ENCODE results near the gene COL16A1. TPM values are rescaled to one million over a fixed set of nuclear protein-coding genes. Genes with fewer than 3 reads are reported as not detected.

Gene COL16A1
- total RNA-seq, 1 donor from 2014 or later, result 90.7 TPM

DNA sequence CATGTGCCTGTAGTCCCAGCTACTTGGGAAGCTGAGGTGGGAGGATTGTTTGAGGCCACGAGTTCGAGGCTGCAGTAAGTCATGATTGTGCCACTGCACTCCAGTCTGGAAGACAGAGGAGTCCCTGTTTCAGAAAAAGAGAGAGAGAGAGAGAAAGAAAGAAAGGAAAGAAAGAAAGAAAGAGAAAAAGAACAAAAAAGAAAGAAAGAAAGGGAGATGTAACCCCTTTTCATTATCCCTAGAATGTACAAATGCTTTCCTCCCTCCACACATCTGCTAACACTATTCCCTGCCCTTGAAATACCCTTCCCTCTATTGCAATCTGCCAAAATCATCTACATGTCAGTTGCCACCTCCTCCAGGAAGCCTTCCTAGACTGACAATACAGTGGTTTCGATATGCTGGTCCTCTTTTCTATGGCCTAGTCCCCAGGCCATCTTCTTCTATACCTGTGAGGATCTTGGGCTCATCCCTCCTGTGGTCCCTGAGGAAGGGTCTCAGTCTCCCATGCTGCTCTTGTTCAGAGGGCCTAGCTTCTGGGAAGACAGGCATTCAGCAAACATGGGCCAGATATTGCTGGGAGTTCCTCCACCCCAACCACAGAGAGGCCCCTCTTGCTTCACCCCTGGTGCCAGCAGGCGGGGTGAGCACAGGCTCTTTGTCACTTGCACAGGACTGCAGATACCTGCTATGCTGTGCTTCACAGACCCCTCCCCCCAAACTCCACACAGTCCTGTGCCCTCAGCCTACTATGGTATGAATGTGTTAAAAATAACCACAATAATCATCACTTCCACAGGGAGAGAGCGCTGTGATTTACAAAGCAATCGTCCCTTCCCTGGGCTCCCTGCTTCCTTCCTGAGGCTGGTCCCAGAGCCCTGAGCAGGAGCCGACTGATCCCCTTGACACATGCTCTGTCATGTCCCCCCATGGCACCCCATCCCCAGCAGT lies 46.2 kb upstream of the COL16A1 start:
- Mint-ChIP-seq H3K27me3 (ENCODE audit: unreplicated experiment) (no peaks in the 10 kb centered on the region), H3K36me3 (ENCODE audit: unreplicated experiment) (peaks cover 1% of the 10 kb centered on the region), H3K27ac (ENCODE audit: unreplicated experiment) (no peak overlapping the region), H3K4me1 (ENCODE audit: unreplicated experiment) (peaks cover 45% of the 10 kb centered on the region), H3K4me3 (ENCODE audit: unreplicated experiment) (no peak overlapping the region), H3K9me3 (ENCODE audit: unreplicated experiment) (no peaks in the 10 kb centered on the region)
- TF ChIP-seq CTCF (IDR thresholded peaks at IDR 0.05), result no peak
- no peak for DNase-seq (ENCODE audit: extremely low spot score, unreplicated experiment)

DNA sequence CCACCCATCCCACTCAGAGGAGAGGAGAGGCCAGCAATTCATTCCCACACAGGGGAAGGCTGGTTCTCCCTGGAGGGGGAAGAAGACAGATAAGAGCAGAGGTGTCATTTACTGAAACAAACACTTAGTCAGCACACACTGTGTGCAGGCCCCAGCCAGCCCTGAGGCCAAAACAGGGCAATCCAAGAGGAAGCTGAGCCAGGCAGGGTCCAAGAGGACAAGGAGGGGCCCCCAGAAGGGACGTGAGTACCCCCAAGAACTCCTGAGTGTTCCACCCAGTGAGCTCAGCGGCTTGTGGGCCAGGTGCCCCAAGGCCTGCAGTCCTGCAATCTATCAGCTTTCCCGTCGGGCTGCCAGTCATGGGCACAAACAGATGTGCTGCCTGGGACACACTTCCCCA lies 44.5 kb upstream of the COL16A1 start:
- H3K27me3 Mint-ChIP-seq (ENCODE audit: unreplicated experiment), result no peaks in the 10 kb centered on the region
- no peak for DNase-seq (ENCODE audit: extremely low spot score, unreplicated experiment)
- no peak for TF ChIP-seq CTCF (IDR thresholded peaks at IDR 0.05)
- no peak overlapping the region for H3K27ac Mint-ChIP-seq (ENCODE audit: unreplicated experiment)
- H3K4me1 Mint-ChIP-seq (ENCODE audit: unreplicated experiment), result peaks cover 28% of the 10 kb centered on the region
- peaks cover 1% of the 10 kb centered on the region for H3K36me3 Mint-ChIP-seq (ENCODE audit: unreplicated experiment)
- no peaks in the 10 kb centered on the region for H3K9me3 Mint-ChIP-seq (ENCODE audit: unreplicated experiment)
- no peak overlapping the region for H3K4me3 Mint-ChIP-seq (ENCODE audit: unreplicated experiment)

- Mint-ChIP-seq H3K4me1 (ENCODE audit: unreplicated experiment) (peaks cover 21% of the 10 kb centered on the region), H3K9me3 (ENCODE audit: unreplicated experiment) (no peaks in the 10 kb centered on the region), H3K27me3 (ENCODE audit: unreplicated experiment) (no peaks in the 10 kb centered on the region), H3K27ac (ENCODE audit: unreplicated experiment) (no peak overlapping the region), H3K36me3 (ENCODE audit: unreplicated experiment) (peaks cover 1% of the 10 kb centered on the region), H3K4me3 (ENCODE audit: unreplicated experiment) (no peak overlapping the region)
- TF ChIP-seq CTCF (IDR thresholded peaks at IDR 0.05), result no peak
- no peak for DNase-seq (ENCODE audit: extremely low spot score, unreplicated experiment)
Measured at GRCh38 chr1:31747304-31747703, 43.5 kb upstream of the COL16A1 start.

DNA sequence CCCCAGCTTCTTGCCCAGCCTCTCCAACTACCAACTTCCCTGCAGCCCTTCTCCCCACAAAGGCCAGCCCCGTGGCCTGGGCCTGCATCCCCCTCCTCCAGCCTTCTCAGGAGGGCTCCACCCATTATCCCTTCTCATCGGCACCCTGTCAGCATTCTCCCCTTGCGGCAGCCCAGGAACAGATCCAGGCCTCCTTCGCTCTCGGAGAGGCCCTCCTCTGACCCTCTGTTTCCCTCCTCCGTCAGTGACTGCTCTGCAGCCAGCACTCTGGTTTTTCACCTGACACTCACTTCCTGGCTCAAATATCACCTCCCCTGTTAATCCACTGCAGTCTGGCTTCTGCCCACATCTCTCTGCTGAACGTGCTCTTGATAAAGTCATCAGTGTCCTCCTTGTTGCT lies 42.9 kb upstream of the COL16A1 start:
- Mint-ChIP-seq H3K4me3 (ENCODE audit: unreplicated experiment) (no peak overlapping the region), H3K27me3 (ENCODE audit: unreplicated experiment) (no peaks in the 10 kb centered on the region), H3K36me3 (ENCODE audit: unreplicated experiment) (peaks cover 1% of the 10 kb centered on the region), H3K4me1 (ENCODE audit: unreplicated experiment) (peaks cover 18% of the 10 kb centered on the region), H3K27ac (ENCODE audit: unreplicated experiment) (no peak overlapping the region), H3K9me3 (ENCODE audit: unreplicated experiment) (no peaks in the 10 kb centered on the region)
- no peak for TF ChIP-seq CTCF (IDR thresholded peaks at IDR 0.05)
- no peak for DNase-seq (ENCODE audit: extremely low spot score, unreplicated experiment)

DNA sequence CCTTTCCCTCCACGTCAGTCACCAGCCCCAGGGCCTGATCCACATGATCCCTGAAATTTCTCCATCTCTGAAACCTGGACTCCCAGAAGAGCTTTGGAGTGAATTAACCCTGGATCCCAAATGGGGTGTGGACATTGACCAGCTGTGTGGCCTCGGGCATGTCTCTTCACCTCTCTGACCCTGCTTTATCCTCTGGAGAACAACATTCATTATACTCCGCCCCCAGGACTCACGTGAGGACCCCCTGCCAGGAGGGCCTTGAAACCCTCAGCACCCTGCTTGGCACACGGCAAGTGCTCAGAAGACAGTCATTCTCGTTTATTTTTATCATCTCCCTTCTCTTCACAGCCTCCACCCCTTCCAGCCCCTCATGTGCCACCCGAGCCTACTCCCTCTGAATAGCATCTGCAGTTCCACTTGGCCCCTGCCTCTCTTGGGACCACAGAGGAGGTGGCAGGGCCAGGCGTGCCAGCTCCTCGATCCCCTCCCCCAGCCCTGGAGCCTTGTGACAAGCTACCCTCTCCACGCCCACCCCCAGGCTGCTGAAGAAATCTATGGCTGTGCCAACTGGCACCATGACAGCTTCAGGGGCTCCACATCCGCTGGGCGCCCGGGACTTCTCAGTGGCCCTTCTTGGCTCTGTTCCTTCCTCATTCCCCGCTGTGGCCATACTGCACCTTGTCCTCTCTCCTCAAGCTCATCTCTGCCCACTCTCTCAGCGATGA lies 42.3 kb upstream of the COL16A1 start:
- TF ChIP-seq CTCF (IDR thresholded peaks at IDR 0.05), result no peak
- Mint-ChIP-seq H3K4me1 (ENCODE audit: unreplicated experiment) (peaks cover 18% of the 10 kb centered on the region), H3K36me3 (ENCODE audit: unreplicated experiment) (peaks cover 1% of the 10 kb centered on the region), H3K27me3 (ENCODE audit: unreplicated experiment) (no peaks in the 10 kb centered on the region), H3K9me3 (ENCODE audit: unreplicated experiment) (no peaks in the 10 kb centered on the region), H3K27ac (ENCODE audit: unreplicated experiment) (no peak overlapping the region), H3K4me3 (ENCODE audit: unreplicated experiment) (no peak overlapping the region)
- DNase-seq (ENCODE audit: extremely low spot score, unreplicated experiment), result no peak
